ENCODE results near the gene HPGDS. TPM values are rescaled to one million over a fixed set of nuclear protein-coding genes. Genes with fewer than 3 reads are reported as not detected.

The HPGDS gene
- total RNA-seq, 2 donors from 2014 or later, result 2.1 to 3.4 TPM

DNA sequence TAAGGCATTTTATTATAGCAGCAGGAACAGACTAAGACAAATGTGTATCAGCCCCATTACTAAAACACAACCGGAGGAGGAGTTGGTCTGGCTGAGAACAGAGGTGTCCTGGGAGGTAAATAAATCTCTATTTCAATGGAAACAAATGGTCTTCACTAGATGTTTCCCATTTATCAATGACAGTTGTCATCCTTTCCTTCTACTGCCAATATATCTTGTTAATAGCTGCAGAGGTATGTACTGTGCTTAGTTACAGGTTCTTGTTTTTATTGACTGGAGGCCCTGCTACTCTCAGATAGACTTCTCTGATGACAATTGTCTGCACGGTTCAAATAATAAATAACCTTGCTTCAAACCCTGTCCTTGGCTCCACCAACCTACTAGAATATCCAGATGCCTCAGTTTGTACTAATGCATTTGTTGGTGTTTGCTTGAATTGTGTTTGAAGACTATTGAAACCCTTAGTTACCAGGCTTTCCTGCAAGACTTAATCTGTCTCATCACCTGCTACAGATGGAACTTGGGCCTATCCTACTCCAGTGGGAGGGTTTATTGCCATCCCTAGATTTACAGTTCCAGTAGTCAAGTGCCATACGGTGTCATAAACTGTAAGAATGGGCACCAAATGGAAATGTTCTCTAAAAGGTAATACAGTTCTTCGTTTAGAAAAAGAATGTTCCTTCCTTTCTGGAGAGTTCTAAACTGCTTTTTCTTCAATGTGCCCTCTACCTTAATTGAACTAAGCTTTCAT is 29.8 kb upstream of the HPGDS start:
- WGBS, result 58% methylated on average over 4 of the region's 4 CpGs
- intact Hi-C loops (cut with DNase I), result no loop called here
- TF ChIP-seq POLR2A (IDR thresholded peaks at IDR 0.05) (no peak), POLR2AphosphoS5 (IDR thresholded peaks at IDR 0.05) (no peak)
- TF ChIP-seq, protein P1, sequence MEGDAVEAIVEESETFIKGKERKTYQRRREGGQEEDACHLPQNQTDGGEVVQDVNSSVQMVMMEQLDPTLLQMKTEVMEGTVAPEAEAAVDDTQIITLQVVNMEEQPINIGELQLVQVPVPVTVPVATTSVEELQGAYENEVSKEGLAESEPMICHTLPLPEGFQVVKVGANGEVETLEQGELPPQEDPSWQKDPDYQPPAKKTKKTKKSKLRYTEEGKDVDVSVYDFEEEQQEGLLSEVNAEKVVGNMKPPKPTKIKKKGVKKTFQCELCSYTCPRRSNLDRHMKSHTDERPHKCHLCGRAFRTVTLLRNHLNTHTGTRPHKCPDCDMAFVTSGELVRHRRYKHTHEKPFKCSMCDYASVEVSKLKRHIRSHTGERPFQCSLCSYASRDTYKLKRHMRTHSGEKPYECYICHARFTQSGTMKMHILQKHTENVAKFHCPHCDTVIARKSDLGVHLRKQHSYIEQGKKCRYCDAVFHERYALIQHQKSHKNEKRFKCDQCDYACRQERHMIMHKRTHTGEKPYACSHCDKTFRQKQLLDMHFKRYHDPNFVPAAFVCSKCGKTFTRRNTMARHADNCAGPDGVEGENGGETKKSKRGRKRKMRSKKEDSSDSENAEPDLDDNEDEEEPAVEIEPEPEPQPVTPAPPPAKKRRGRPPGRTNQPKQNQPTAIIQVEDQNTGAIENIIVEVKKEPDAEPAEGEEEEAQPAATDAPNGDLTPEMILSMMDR (IDR thresholded peaks at IDR 0.05), result no peak
- Histone ChIP-seq H3K9me3 (no peaks in the 10 kb centered on the region), H3K27ac (no peak overlapping the region), H3K4me3 (no peak overlapping the region), H3K36me3 (no peaks in the 10 kb centered on the region), H3K4me1 (replicated peaks) (no peaks in the 10 kb centered on the region), H3K27me3 (replicated peaks; ENCODE audit: insufficient read depth) (no peaks in the 10 kb centered on the region)
- no peak for DNase-seq (ENCODE audit: low spot score)

GRCh38 chr4:94371290-94371689 is 28.7 kb upstream of the HPGDS start:
- H3K4me3 ChIP-seq, result no peak overlapping the region
- intact Hi-C loops (cut with DNase I), result no loop called here
- H3K27ac ChIP-seq, result no peak overlapping the region
- no peak for DNase-seq (ENCODE audit: low spot score)
- TF ChIP-seq POLR2A (IDR thresholded peaks at IDR 0.05) (no peak), POLR2AphosphoS5 (IDR thresholded peaks at IDR 0.05) (no peak)
- TF ChIP-seq, protein P1 (IDR thresholded peaks at IDR 0.05), result no peak
- H3K27me3 ChIP-seq (replicated peaks; ENCODE audit: insufficient read depth), result no peaks in the 10 kb centered on the region
- no peaks in the 10 kb centered on the region for H3K4me1 ChIP-seq (replicated peaks)
- H3K36me3 ChIP-seq, result no peaks in the 10 kb centered on the region
- no peaks in the 10 kb centered on the region for H3K9me3 ChIP-seq

GRCh38 chr4:94370533-94371254 is 28.1 kb upstream of the HPGDS start:
- Histone ChIP-seq H3K36me3 (no peaks in the 10 kb centered on the region), H3K27ac (no peak overlapping the region), H3K4me1 (replicated peaks) (no peaks in the 10 kb centered on the region), H3K27me3 (replicated peaks; ENCODE audit: insufficient read depth) (no peaks in the 10 kb centered on the region), H3K4me3 (no peak overlapping the region), H3K9me3 (no peaks in the 10 kb centered on the region)
- TF ChIP-seq POLR2A (IDR thresholded peaks at IDR 0.05) (no peak), POLR2AphosphoS5 (IDR thresholded peaks at IDR 0.05) (no peak)
- TF ChIP-seq, protein P1 (IDR thresholded peaks at IDR 0.05), result no peak
- no peak for DNase-seq (ENCODE audit: low spot score)
- intact Hi-C loops (cut with DNase I), result no loop called here
- WGBS, result 83% methylated on average over 6 of the region's 6 CpGs

DNA sequence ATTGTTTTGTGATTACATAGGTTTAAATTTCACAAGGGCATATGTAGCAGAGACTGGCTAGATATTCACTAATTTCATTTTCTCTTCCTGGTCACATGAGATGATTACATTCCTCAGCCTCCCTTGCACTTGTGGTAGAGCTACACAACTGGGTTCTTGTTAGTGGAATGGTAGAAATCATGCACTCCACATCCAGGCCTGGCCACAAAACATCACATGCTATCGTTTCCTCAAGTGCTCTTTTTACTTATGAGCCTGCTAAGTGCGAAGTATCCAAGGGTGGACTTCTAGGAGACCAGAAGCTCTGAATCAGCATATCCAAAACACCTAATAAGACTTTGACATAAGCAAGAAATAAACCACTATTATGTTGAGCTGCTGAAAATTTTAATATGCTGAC is 26.4 kb upstream of the HPGDS start:
- Histone ChIP-seq H3K36me3 (no peaks in the 10 kb centered on the region), H3K9me3 (no peaks in the 10 kb centered on the region), H3K4me1 (replicated peaks) (no peaks in the 10 kb centered on the region), H3K27me3 (replicated peaks; ENCODE audit: insufficient read depth) (no peaks in the 10 kb centered on the region), H3K27ac (no peak overlapping the region), H3K4me3 (no peak overlapping the region)
- 92% methylated on average over 2 of the region's 2 CpGs for WGBS
- DNase-seq (ENCODE audit: low spot score), result no peak
- TF ChIP-seq, protein P1 (IDR thresholded peaks at IDR 0.05), result no peak
- intact Hi-C loops (cut with DNase I), result no loop called here

GRCh38 chr4:94368459-94368858 is 25.8 kb upstream of the HPGDS start:
- Histone ChIP-seq H3K4me3 (no peak overlapping the region), H3K9me3 (no peaks in the 10 kb centered on the region), H3K27me3 (replicated peaks; ENCODE audit: insufficient read depth) (no peaks in the 10 kb centered on the region), H3K36me3 (no peaks in the 10 kb centered on the region), H3K4me1 (replicated peaks) (no peaks in the 10 kb centered on the region), H3K27ac (no peak overlapping the region)
- 88% methylated on average over 1 of the region's 1 CpG for WGBS
- DNase-seq (ENCODE audit: low spot score), result no peak
- no peak for TF ChIP-seq POLR2AphosphoS5 (IDR thresholded peaks at IDR 0.05)
- TF ChIP-seq, protein P1 (IDR thresholded peaks at IDR 0.05), result no peak
- TF ChIP-seq POLR2A (IDR thresholded peaks at IDR 0.05), result no peak
- intact Hi-C loops (cut with DNase I), result no loop called here
